Coronary artery (tissue), 2 donors: Measurements from ENCODE around the gene MED19.

Experiments used
- DNase-seq: peaks from one replicate; pipeline ENCODE4 v3.0.0-alpha.2; 2017; ENCODE audit warnings: low spot score
- H3K27ac ChIP-seq, 2 donors: fragments of 200-600 bp; sonication (generic); one replicate each; pipeline ENCODE4 v1.5.1; 2016 to 2019
- H3K4me3 ChIP-seq: fragments of 200-600 bp; sonication (generic); 2 replicates; pipeline ENCODE4 v1.5.1; 2016; ENCODE audit warnings: mild to moderate bottlenecking, moderate library complexity
- CTCF ChIP-seq: fragments of 200-600 bp; sonication (generic); IDR thresholded peaks from one replicate; pipeline ENCODE4 v1.5.1; 2019; ENCODE audit warnings: antibody characterized with exemption

MED19 gene

GRCh38 chr11:57745206-57745605 is 33.2 kb upstream of the MED19 start:
- TF ChIP-seq CTCF: no peak
- DNase-seq: no peak

GRCh38 chr11:57744357-57744756 is 32.3 kb upstream of the MED19 start:
- TF ChIP-seq CTCF: no peak
- H3K27ac ChIP-seq: no peak overlapping the region
- H3K4me3 ChIP-seq: no peak overlapping the region
- DNase-seq: no peak

More at GRCh38 chr11:57745206-57745605, 33.2 kb upstream of the MED19 start:
- H3K4me3 ChIP-seq: no peak overlapping the region
- no peak overlapping the region for H3K27ac ChIP-seq

- DNase-seq: no peak
- peak overlapping the region; percentile 83 for H3K4me3 ChIP-seq
- peak overlapping the region; percentile 93 to 97 for H3K27ac ChIP-seq
- no peak for TF ChIP-seq CTCF
Observed at GRCh38 chr11:57742087-57742452, 30.1 kb upstream of the MED19 start.

- DNase-seq: peak; percentile 98
- Histone ChIP-seq H3K27ac (peak within 1 kb of the TSS; percentile 93 to 97), H3K4me3 (peak within 1 kb of the TSS; percentile 83)
- no peak for TF ChIP-seq CTCF
Observed at GRCh38 chr11:57741132-57742086, 29.4 kb upstream of the MED19 start, which contains the start of gene SELENOH. SELENOH (plus strand) TSS chr11:57741491; CDS start chr11:57741596, 105 bp downstream.

- no peak for DNase-seq
- no peak overlapping the region for H3K4me3 ChIP-seq
- no peak for TF ChIP-seq CTCF
- no peak overlapping the region for H3K27ac ChIP-seq
Observed at GRCh38 chr11:57735619-57736298, 23.7 kb upstream of the MED19 start.

- no peak overlapping the region for H3K4me3 ChIP-seq
- TF ChIP-seq CTCF: no peak
- no peak overlapping the region for H3K27ac ChIP-seq
- no peak for DNase-seq
Observed at GRCh38 chr11:57732661-57733060, 20.6 kb upstream of the MED19 start.
